Lower lobe of right lung (tissue), 2 donors: Measurements from ENCODE around the gene XPNPEP3. TPM values are rescaled to one million over a fixed set of nuclear protein-coding genes. Genes with fewer than 3 reads are reported as not detected.

Source experiments
- ATAC-seq, 2 donors: fragments of 200-7000 bp; cut with Tn5 transposase; one replicate each; pipeline ENCODE4 v1.9.1; 2020 to 2022; ENCODE audit warnings: mild to moderate bottlenecking in 2 of 2, moderate library complexity in 2 of 2
- DNase-seq: peaks from one replicate; pipeline ENCODE4 v3.0.0-alpha.2; 2020
- H3K27ac ChIP-seq: fragments of 200-600 bp; one replicate; pipeline ENCODE4 v1.8.0; 2022
- H3K27me3 ChIP-seq: fragments of 200-600 bp; one replicate; pipeline ENCODE4 v1.8.0; 2022; ENCODE audit warnings: low read depth
- H3K36me3 ChIP-seq: fragments of 200-600 bp; one replicate; pipeline ENCODE4 v1.8.0; 2022; ENCODE audit warnings: mild to moderate bottlenecking
- H3K4me1 ChIP-seq: fragments of 200-600 bp; one replicate; pipeline ENCODE4 v1.8.0; 2022
- H3K4me3 ChIP-seq: fragments of 200-600 bp; one replicate; pipeline ENCODE4 v1.8.0; 2022; ENCODE audit warnings: mild to moderate bottlenecking
- H3K9me3 ChIP-seq: fragments of 200-600 bp; one replicate; pipeline ENCODE4 v1.8.0; 2022
- CTCF ChIP-seq: fragments of 200-600 bp; IDR thresholded peaks from one replicate; pipeline ENCODE4 v1.8.0; 2022; ENCODE audit warnings: antibody characterized with exemption, mild to moderate bottlenecking
- intact Hi-C: fragments of 100-400 bp; cut with DNase I; formaldehyde crosslinking; loops from one replicate; pipeline ENCODE4 v1.11.0; 2022
- total RNA-seq: library from RNA; stranded (reverse); fragmentation: NEBNext Ultra II Directional; extraction: Animal tissue kit (Norgen Biotek cat#: 25700); gene quantifications from one replicate; pipeline ENCODE4 v1.2.1, GENCODE V29; 2021
- donor health status: DM: no; HTN: yes; CAD: no; lungs with severe emphysema.

The XPNPEP3 gene
- total RNA-seq, 1 donor from 2014 or later: 19.1 TPM

- intact Hi-C loops: no loop called here
- peaks cover 14% of the 10 kb centered on the region for H3K4me1 ChIP-seq
- no peaks in the 10 kb centered on the region for H3K27me3 ChIP-seq
- H3K9me3 ChIP-seq: no peaks in the 10 kb centered on the region
- no peak overlapping the region for H3K27ac ChIP-seq
- peaks cover 78% of the 10 kb centered on the region for H3K36me3 ChIP-seq
- ATAC-seq (no peak), DNase-seq (no peak)
- no peak for TF ChIP-seq CTCF
- H3K4me3 ChIP-seq: no peak overlapping the region
These were observed 101.4 kb downstream of the XPNPEP3 start for GRCh38 chr22:40958299-40958698.

- ATAC-seq (peak; percentile 92), DNase-seq (no peak)
- Histone ChIP-seq H3K9me3 (no peaks in the 10 kb centered on the region), H3K36me3 (peaks cover 78% of the 10 kb centered on the region), H3K27me3 (no peaks in the 10 kb centered on the region), H3K4me3 (no peak overlapping the region), H3K27ac (peak overlapping the region; percentile 43), H3K4me1 (no peaks in the 10 kb centered on the region)
- no peak for TF ChIP-seq CTCF
- intact Hi-C loops: no loop called here
These were observed 103.2 kb downstream of the XPNPEP3 start for GRCh38 chr22:40960145-40960544.

GRCh38 chr22:40965936-40966725, 109.2 kb downstream of the XPNPEP3 start:
- Histone ChIP-seq H3K4me1 (peaks cover 19% of the 10 kb centered on the region), H3K36me3 (peaks cover 96% of the 10 kb centered on the region), H3K9me3 (no peaks in the 10 kb centered on the region), H3K4me3 (no peak overlapping the region), H3K27me3 (no peaks in the 10 kb centered on the region), H3K27ac (peak overlapping the region; percentile 16)
- ATAC-seq (no peak), DNase-seq (peak; percentile 14)
- intact Hi-C loops: no loop called here
- TF ChIP-seq CTCF: no peak

- ATAC-seq (peak; percentile 51 to 70), DNase-seq (peak; percentile 31)
- H3K36me3 ChIP-seq: peaks cover 96% of the 10 kb centered on the region
- H3K9me3 ChIP-seq: no peaks in the 10 kb centered on the region
- H3K27ac ChIP-seq: no peak overlapping the region
- H3K4me1 ChIP-seq: peaks cover 19% of the 10 kb centered on the region
- intact Hi-C loops: no loop called here
- TF ChIP-seq CTCF: no peak
- no peaks in the 10 kb centered on the region for H3K27me3 ChIP-seq
- no peak overlapping the region for H3K4me3 ChIP-seq
These were observed 109.8 kb downstream of the XPNPEP3 start for GRCh38 chr22:40966726-40967085.

- Histone ChIP-seq H3K4me1 (peaks cover 19% of the 10 kb centered on the region), H3K4me3 (no peak overlapping the region), H3K36me3 (peaks cover 96% of the 10 kb centered on the region), H3K27ac (no peak overlapping the region), H3K9me3 (no peaks in the 10 kb centered on the region), H3K27me3 (no peaks in the 10 kb centered on the region)
- no peak for TF ChIP-seq CTCF
- intact Hi-C loops: no loop called here
- ATAC-seq: peak; percentile 52 to 59
- peak; percentile 43 for DNase-seq
These were observed 110.3 kb downstream of the XPNPEP3 start for GRCh38 chr22:40967111-40967760.
